WI38 (cell line): Measurements from ENCODE around the gene CHEK1.
A peak's percentile ranks its signal among the peaks of the same experiment; 100 is the strongest.

Experiments used
- H3K4me3 ChIP-seq: 2 replicates; pipeline ENCODE4 v1.5.1; 2011; ENCODE audit warnings: low read depth, mild to moderate bottlenecking, control low read depth, low read length
- CTCF ChIP-seq: IDR thresholded peaks from 2 replicates; pipeline ENCODE4 v1.5.1; 2012; ENCODE audit warnings: low read depth, mild to moderate bottlenecking, control low read depth, low read length

The CHEK1 gene

GRCh38 chr11:125603207-125603606 lies 21.8 kb upstream of the CHEK1 start:
- H3K4me3 ChIP-seq: no peak overlapping the region
- TF ChIP-seq CTCF: no peak

GRCh38 chr11:125605417-125605816 lies 19.5 kb upstream of the CHEK1 start:
- H3K4me3 ChIP-seq: no peak overlapping the region
- no peak for TF ChIP-seq CTCF

- TF ChIP-seq CTCF: no peak
- H3K4me3 ChIP-seq: no peak overlapping the region
Observed at GRCh38 chr11:125609545-125609944, 15.4 kb upstream of the CHEK1 start.

GRCh38 chr11:125618383-125618782 lies 6.6 kb upstream of the CHEK1 start:
- TF ChIP-seq CTCF: no peak
- H3K4me3 ChIP-seq: no peak overlapping the region

GRCh38 chr11:125621995-125622394 lies 3.0 kb upstream of the CHEK1 start:
- no peak overlapping the region for H3K4me3 ChIP-seq
- no peak for TF ChIP-seq CTCF

- no peak for TF ChIP-seq CTCF
Observed at GRCh38 chr11:125623064-125623463, 1.9 kb upstream of the CHEK1 start.

GRCh38 chr11:125625225-125625629 lies 264 bp downstream of the CHEK1 start:
- TF ChIP-seq CTCF: no peak
- H3K4me3 ChIP-seq: peak overlapping the region; percentile 78

More at GRCh38 chr11:125623064-125623463, 1.9 kb upstream of the CHEK1 start:
- no peak overlapping the region for H3K4me3 ChIP-seq
